H1 (cell line): ENCODE measurements around the gene SV2C. TPM values are rescaled to one million over a fixed set of nuclear protein-coding genes. Genes with fewer than 3 reads are reported as not detected.

Source experiments
- ATF3 ChIP-seq: IDR thresholded peaks from 2 replicates; pipeline ENCODE4 v1.6.1; 2011; ENCODE audit warnings: low read depth, mild to moderate bottlenecking, low read length; ENCODE audit not compliant: insufficient read depth
- GTF2F1 ChIP-seq: IDR thresholded peaks from 2 replicates; pipeline ENCODE4 v1.6.1; 2012; ENCODE audit warnings: low read depth, low read length, improper control_type of control experiment, borderline replicate concordance
- JUND ChIP-seq: IDR thresholded peaks from 2 replicates; pipeline ENCODE4 v1.6.1; 2011; ENCODE audit warnings: mild to moderate bottlenecking, improper control_type of control experiment, low read length
- NRF1 ChIP-seq: IDR thresholded peaks from 2 replicates; pipeline ENCODE4 v1.6.1; 2011; ENCODE audit warnings: mild to moderate bottlenecking, low read depth, low read length, improper control_type of control experiment
- RFX5 ChIP-seq: IDR thresholded peaks from 2 replicates; pipeline ENCODE4 v1.6.1; 2011; ENCODE audit warnings: low read depth, low read length, improper control_type of control experiment, borderline replicate concordance
- SIN3A ChIP-seq, 2 experiments: IDR thresholded peaks in 1 of 2; conservative IDR thresholded peaks in 1 of 2; 2 replicates each; pipeline ENCODE4 v1.6.1; 2011 to 2012; ENCODE audit warnings: low read length in 2 of 2, improper control_type of control experiment in 1 of 2, low read depth in 1 of 2, mild to moderate bottlenecking in 1 of 2
- SIX5 ChIP-seq: IDR thresholded peaks from 2 replicates; pipeline ENCODE4 v1.6.1; 2011; ENCODE audit warnings: mild to moderate bottlenecking, low read depth, low read length
- SP2 ChIP-seq: IDR thresholded peaks from 2 replicates; pipeline ENCODE4 v1.6.1; 2012; ENCODE audit warnings: mild to moderate bottlenecking, low read length, inconsistent platforms
- TAF1 ChIP-seq: IDR thresholded peaks from 2 replicates; pipeline ENCODE4 v1.6.1; 2011; ENCODE audit warnings: mild to moderate bottlenecking, low read depth, low read length
- TCF12 ChIP-seq: IDR thresholded peaks from 2 replicates; pipeline ENCODE4 v1.6.1; 2011; ENCODE audit warnings: low read depth, mild to moderate bottlenecking, low read length
- polyA plus RNA-seq, 7 experiments: library from polyadenylated mRNA; depleted of rRNA in 3 of 7; stranded (reverse) in 5 of 7; unstranded in 2 of 7; fragments of >200 nt in 5 of 7; fragments of 200-250 nt in 2 of 7; gene quantifications; 1 replicate in 5 of 7; 2 replicates in 1 of 7; 4 replicates in 1 of 7; pipeline versions ENCODE4 v1.2.1 to v1.2.3, GENCODE V29; 2011 to 2013; ENCODE audit warnings: missing spikeins in 2 of 7, mixed read lengths in 2 of 7
- total RNA-seq: library from RNA; stranded (reverse); fragmentation: NEBNext Ultra II Directional; extraction: Animal tissue kit (Norgen Biotek cat#: 25700); gene quantifications from 2 replicates; pipeline ENCODE4 v1.2.1, GENCODE V29; 2021
- TF ChIP-seq, protein P1 (sequence below): fragments of 300-600 bp; sonication (generic); IDR thresholded peaks from 2 replicates; pipeline ENCODE4 v1.7.1; 2012; ENCODE audit warnings: low read length, moderate library complexity, mild to moderate bottlenecking, inconsistent platforms; ENCODE audit not compliant: insufficient replicate concordance

SV2C gene
- total and polyA plus RNA-seq, 2 of the 8 experiments (the other 6 are each of a cell fraction or from before 2014, with no cell fraction given), result 0.08 to 0.24 TPM

DNA sequence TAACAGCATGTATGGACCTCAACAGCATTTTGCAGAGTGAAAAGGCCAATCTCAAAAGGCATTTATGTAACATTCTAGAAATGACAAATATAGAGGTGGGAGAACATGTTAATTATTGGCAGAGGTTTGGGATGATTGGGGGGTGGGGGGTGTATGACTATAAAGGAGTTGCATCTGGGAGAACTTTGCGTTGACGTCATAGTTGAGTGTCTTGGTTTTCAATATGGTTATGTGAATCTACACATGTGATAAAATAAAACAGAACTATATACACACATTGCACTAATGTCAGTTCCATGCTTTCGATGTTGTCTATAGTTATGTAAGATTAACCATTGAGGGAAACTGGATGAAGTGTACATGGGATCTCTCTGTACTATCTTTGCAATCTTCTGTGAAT is 139.1 kb downstream of the SV2C start (continued):
- TF ChIP-seq, protein P1, sequence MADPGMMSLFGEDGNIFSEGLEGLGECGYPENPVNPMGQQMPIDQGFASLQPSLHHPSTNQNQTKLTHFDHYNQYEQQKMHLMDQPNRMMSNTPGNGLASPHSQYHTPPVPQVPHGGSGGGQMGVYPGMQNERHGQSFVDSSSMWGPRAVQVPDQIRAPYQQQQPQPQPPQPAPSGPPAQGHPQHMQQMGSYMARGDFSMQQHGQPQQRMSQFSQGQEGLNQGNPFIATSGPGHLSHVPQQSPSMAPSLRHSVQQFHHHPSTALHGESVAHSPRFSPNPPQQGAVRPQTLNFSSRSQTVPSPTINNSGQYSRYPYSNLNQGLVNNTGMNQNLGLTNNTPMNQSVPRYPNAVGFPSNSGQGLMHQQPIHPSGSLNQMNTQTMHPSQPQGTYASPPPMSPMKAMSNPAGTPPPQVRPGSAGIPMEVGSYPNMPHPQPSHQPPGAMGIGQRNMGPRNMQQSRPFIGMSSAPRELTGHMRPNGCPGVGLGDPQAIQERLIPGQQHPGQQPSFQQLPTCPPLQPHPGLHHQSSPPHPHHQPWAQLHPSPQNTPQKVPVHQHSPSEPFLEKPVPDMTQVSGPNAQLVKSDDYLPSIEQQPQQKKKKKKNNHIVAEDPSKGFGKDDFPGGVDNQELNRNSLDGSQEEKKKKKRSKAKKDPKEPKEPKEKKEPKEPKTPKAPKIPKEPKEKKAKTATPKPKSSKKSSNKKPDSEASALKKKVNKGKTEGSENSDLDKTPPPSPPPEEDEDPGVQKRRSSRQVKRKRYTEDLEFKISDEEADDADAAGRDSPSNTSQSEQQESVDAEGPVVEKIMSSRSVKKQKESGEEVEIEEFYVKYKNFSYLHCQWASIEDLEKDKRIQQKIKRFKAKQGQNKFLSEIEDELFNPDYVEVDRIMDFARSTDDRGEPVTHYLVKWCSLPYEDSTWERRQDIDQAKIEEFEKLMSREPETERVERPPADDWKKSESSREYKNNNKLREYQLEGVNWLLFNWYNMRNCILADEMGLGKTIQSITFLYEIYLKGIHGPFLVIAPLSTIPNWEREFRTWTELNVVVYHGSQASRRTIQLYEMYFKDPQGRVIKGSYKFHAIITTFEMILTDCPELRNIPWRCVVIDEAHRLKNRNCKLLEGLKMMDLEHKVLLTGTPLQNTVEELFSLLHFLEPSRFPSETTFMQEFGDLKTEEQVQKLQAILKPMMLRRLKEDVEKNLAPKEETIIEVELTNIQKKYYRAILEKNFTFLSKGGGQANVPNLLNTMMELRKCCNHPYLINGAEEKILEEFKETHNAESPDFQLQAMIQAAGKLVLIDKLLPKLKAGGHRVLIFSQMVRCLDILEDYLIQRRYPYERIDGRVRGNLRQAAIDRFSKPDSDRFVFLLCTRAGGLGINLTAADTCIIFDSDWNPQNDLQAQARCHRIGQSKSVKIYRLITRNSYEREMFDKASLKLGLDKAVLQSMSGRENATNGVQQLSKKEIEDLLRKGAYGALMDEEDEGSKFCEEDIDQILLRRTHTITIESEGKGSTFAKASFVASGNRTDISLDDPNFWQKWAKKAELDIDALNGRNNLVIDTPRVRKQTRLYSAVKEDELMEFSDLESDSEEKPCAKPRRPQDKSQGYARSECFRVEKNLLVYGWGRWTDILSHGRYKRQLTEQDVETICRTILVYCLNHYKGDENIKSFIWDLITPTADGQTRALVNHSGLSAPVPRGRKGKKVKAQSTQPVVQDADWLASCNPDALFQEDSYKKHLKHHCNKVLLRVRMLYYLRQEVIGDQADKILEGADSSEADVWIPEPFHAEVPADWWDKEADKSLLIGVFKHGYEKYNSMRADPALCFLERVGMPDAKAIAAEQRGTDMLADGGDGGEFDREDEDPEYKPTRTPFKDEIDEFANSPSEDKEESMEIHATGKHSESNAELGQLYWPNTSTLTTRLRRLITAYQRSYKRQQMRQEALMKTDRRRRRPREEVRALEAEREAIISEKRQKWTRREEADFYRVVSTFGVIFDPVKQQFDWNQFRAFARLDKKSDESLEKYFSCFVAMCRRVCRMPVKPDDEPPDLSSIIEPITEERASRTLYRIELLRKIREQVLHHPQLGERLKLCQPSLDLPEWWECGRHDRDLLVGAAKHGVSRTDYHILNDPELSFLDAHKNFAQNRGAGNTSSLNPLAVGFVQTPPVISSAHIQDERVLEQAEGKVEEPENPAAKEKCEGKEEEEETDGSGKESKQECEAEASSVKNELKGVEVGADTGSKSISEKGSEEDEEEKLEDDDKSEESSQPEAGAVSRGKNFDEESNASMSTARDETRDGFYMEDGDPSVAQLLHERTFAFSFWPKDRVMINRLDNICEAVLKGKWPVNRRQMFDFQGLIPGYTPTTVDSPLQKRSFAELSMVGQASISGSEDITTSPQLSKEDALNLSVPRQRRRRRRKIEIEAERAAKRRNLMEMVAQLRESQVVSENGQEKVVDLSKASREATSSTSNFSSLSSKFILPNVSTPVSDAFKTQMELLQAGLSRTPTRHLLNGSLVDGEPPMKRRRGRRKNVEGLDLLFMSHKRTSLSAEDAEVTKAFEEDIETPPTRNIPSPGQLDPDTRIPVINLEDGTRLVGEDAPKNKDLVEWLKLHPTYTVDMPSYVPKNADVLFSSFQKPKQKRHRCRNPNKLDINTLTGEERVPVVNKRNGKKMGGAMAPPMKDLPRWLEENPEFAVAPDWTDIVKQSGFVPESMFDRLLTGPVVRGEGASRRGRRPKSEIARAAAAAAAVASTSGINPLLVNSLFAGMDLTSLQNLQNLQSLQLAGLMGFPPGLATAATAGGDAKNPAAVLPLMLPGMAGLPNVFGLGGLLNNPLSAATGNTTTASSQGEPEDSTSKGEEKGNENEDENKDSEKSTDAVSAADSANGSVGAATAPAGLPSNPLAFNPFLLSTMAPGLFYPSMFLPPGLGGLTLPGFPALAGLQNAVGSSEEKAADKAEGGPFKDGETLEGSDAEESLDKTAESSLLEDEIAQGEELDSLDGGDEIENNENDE, result no peak
- TF ChIP-seq NRF1, result no peak
- no peak for TF ChIP-seq GTF2F1
- TF ChIP-seq RFX5, result no peak
- TF ChIP-seq ATF3, result no peak
- TF ChIP-seq JUND, result no peak
- no peak for TF ChIP-seq TAF1
- no peak for TF ChIP-seq TCF12
- TF ChIP-seq SIX5, result no peak
- TF ChIP-seq SIN3A (conservative IDR thresholded peaks at IDR 0.05 in 1 of 2, IDR thresholded peaks at IDR 0.05 in 1 of 2; ENCODE audit: low read depth in 1 of 2, low read length in 2 of 2), result no peak
- no peak for TF ChIP-seq SP2
